IPS-18a (cell line): ENCODE measurements around the gene CCR5AS.
"Not testable (repeated sequence)": the region's sequence is repeated elsewhere in the genome, so short reads cannot be mapped to it uniquely, and the experiment has no call there.

ENCODE experiments used
- H3K27ac ChIP-seq: one replicate; pipeline ENCODE4 v1.5.1; 2013; ENCODE audit warnings: low read length
- H3K27me3 ChIP-seq: one replicate; pipeline ENCODE4 v1.6.1; 2013; ENCODE audit warnings: mild to moderate bottlenecking, low read length; ENCODE audit not compliant: control insufficient read depth, insufficient read depth
- H3K36me3 ChIP-seq: one replicate; pipeline ENCODE4 v1.6.1; 2013; ENCODE audit warnings: low read depth, low read length; ENCODE audit not compliant: control insufficient read depth
- H3K4me1 ChIP-seq: one replicate; pipeline ENCODE4 v1.6.1; 2013; ENCODE audit warnings: low read depth, low read length; ENCODE audit not compliant: control insufficient read depth
- H3K4me3 ChIP-seq: one replicate; pipeline ENCODE4 v1.5.1; 2013; ENCODE audit warnings: low read length
- H3K9ac ChIP-seq: one replicate; pipeline ENCODE4 v1.6.1; 2013; ENCODE audit warnings: mild to moderate bottlenecking, low read length, moderate library complexity
- H3K9me3 ChIP-seq: one replicate; pipeline ENCODE4 v1.6.1; 2013; ENCODE audit warnings: low read depth, low read length; ENCODE audit not compliant: control insufficient read depth

Gene CCR5AS

GRCh38 chr3:46412786-46413298 lies 6.0 kb upstream of the CCR5AS start:
- no peak overlapping the region for H3K9ac ChIP-seq
- H3K27ac ChIP-seq: no peak overlapping the region
- H3K4me1 ChIP-seq: no peaks in the 10 kb centered on the region
- no peaks in the 10 kb centered on the region for H3K27me3 ChIP-seq
- no peaks in the 10 kb centered on the region for H3K9me3 ChIP-seq
- H3K36me3 ChIP-seq: no peaks in the 10 kb centered on the region
- no peak overlapping the region for H3K4me3 ChIP-seq

- Histone ChIP-seq H3K36me3 (no peaks in the 10 kb centered on the region), H3K4me1 (no peaks in the 10 kb centered on the region)
Measured at GRCh38 chr3:46411271-46411670, 4.4 kb upstream of the CCR5AS start.

GRCh38 chr3:46410669-46411068 lies 3.8 kb upstream of the CCR5AS start:
- H3K27me3 ChIP-seq: no peaks in the 10 kb centered on the region
- H3K4me1 ChIP-seq: no peaks in the 10 kb centered on the region
- H3K9me3 ChIP-seq: no peaks in the 10 kb centered on the region
- no peak overlapping the region for H3K4me3 ChIP-seq
- H3K27ac ChIP-seq: no peak overlapping the region
- no peaks in the 10 kb centered on the region for H3K36me3 ChIP-seq
- H3K9ac ChIP-seq: no peak overlapping the region

More at GRCh38 chr3:46411271-46411670, 4.4 kb upstream of the CCR5AS start:
- Histone ChIP-seq H3K27me3 (no peaks in the 10 kb centered on the region), H3K9ac (no peak overlapping the region), H3K9me3 (no peaks in the 10 kb centered on the region), H3K27ac (no peak overlapping the region), H3K4me3 (no peak overlapping the region)

GRCh38 chr3:46409739-46410489 lies 3.0 kb upstream of the CCR5AS start:
- H3K27me3 ChIP-seq: no peaks in the 10 kb centered on the region
- H3K4me3 ChIP-seq: no peak overlapping the region
- no peaks in the 10 kb centered on the region for H3K36me3 ChIP-seq
- H3K9me3 ChIP-seq: no peaks in the 10 kb centered on the region
- H3K27ac ChIP-seq: no peak overlapping the region
- no peaks in the 10 kb centered on the region for H3K4me1 ChIP-seq
- H3K9ac ChIP-seq: no peak overlapping the region

GRCh38 chr3:46408853-46409252 lies 2.0 kb upstream of the CCR5AS start:
- no peak overlapping the region for H3K4me3 ChIP-seq
- no peak overlapping the region for H3K27ac ChIP-seq
- no peaks in the 10 kb centered on the region for H3K36me3 ChIP-seq
- H3K9me3 ChIP-seq: no peaks in the 10 kb centered on the region
- H3K4me1 ChIP-seq: no peaks in the 10 kb centered on the region
- no peak overlapping the region for H3K9ac ChIP-seq
- H3K27me3 ChIP-seq: no peaks in the 10 kb centered on the region

GRCh38 chr3:46407970-46408369 lies 1.1 kb upstream of the CCR5AS start:
- no peak overlapping the region for H3K27ac ChIP-seq
- H3K27me3 ChIP-seq: no peaks in the 10 kb centered on the region
- no peaks in the 10 kb centered on the region for H3K9me3 ChIP-seq
- no peak overlapping the region for H3K4me3 ChIP-seq
- no peaks in the 10 kb centered on the region for H3K36me3 ChIP-seq
- no peaks in the 10 kb centered on the region for H3K4me1 ChIP-seq
- H3K9ac ChIP-seq: no peak overlapping the region

- Histone ChIP-seq H3K27me3 (no peaks in the 10 kb centered on the region), H3K4me1 (no peaks in the 10 kb centered on the region), H3K9ac (no peak overlapping the region), H3K36me3 (no peaks in the 10 kb centered on the region), H3K27ac (no peak overlapping the region), H3K4me3 (no peak overlapping the region), H3K9me3 (no peaks in the 10 kb centered on the region)
Measured at GRCh38 chr3:46406443-46406787, 451 bp downstream of the CCR5AS start.

- Histone ChIP-seq H3K4me3 (no peak overlapping the region), H3K36me3 (no peaks in the 10 kb centered on the region), H3K4me1 (no peaks in the 10 kb centered on the region), H3K9me3 (no peaks in the 10 kb centered on the region), H3K27ac (no peak overlapping the region), H3K9ac (no peak overlapping the region), H3K27me3 (no peaks in the 10 kb centered on the region)
Measured at GRCh38 chr3:46405301-46406019, 1.4 kb downstream of the CCR5AS start.

GRCh38 chr3:46402902-46403301 lies 4.0 kb downstream of the CCR5AS start:
- not testable (repeated sequence) for H3K36me3 ChIP-seq, H3K27me3 ChIP-seq, H3K9ac ChIP-seq

GRCh38 chr3:46401579-46401978 lies 5.3 kb downstream of the CCR5AS start:
- no peaks in the 10 kb centered on the region for H3K4me1 ChIP-seq
- no peak overlapping the region for H3K27ac ChIP-seq
- no peaks in the 10 kb centered on the region for H3K36me3 ChIP-seq
- H3K27me3 ChIP-seq: no peaks in the 10 kb centered on the region
- no peaks in the 10 kb centered on the region for H3K9me3 ChIP-seq
- H3K9ac ChIP-seq: no peak overlapping the region
- H3K4me3 ChIP-seq: no peak overlapping the region

More at GRCh38 chr3:46402902-46403301, 4.0 kb downstream of the CCR5AS start:
- H3K4me3 ChIP-seq, H3K27ac ChIP-seq, H3K9me3 ChIP-seq, H3K4me1 ChIP-seq: not testable (repeated sequence)

- Histone ChIP-seq H3K36me3 (no peaks in the 10 kb centered on the region), H3K4me1 (no peaks in the 10 kb centered on the region), H3K27me3 (no peaks in the 10 kb centered on the region), H3K9ac (no peak overlapping the region), H3K9me3 (no peaks in the 10 kb centered on the region), H3K27ac (no peak overlapping the region), H3K4me3 (no peak overlapping the region)
Measured at GRCh38 chr3:46400846-46401245, 6.0 kb downstream of the CCR5AS start.
